ENCODE data around the gene PTF1A.
"Not testable (repeated sequence)": the region's sequence is repeated elsewhere in the genome, so short reads cannot be mapped to it uniquely, and the experiment has no call there.

GRCh38 chr10:23241779-23242178, 49.7 kb downstream of the PTF1A start:
- TF ChIP-seq EZH2 (IDR thresholded peaks at IDR 0.05; ENCODE audit: insufficient read depth, poor library complexity, severe bottlenecking); EZH2phosphoT487 (IDR thresholded peaks at IDR 0.05; ENCODE audit: insufficient read depth, low read depth): not testable (repeated sequence)
